GM12892 (cell line): ENCODE measurements around the gene HOXC10.

Experiments
- POLR2A ChIP-seq: IDR thresholded peaks from 2 replicates; pipeline ENCODE4 v1.6.1; 2011; ENCODE audit warnings: low read depth, low read length, control low read depth
- POLR2AphosphoS5 ChIP-seq: IDR thresholded peaks from 2 replicates; pipeline ENCODE4 v1.6.1; 2011; ENCODE audit warnings: low read depth, low read length, control low read depth

DNA sequence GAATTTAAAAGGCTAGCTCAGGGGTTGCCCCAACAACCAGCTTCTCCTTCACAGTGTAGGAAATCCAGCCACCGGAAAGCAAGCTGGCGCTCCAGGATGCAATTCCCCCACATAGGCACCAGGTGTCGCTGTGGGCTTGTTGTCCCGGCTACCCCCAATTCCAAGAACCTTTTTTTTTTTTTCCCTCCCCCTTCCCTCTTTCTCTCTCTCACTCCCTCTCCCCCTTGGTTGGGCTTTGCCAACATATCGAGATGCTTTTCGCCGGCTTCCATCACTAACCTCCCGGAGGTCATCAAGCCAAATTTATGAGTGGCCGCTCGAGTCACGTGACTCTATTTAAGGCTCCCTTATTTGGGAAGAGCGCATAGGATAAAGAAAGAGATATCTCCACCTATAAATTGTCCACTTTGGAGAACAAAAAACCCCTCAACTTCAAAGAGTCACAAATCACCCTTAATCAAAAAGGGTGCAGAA, 47.7 kb downstream of the HOXC10 start, which contains the start of gene HOXC5:
- TF ChIP-seq POLR2A (no peak), POLR2AphosphoS5 (no peak)
